Activated CD8-positive, alpha-beta memory T cell treated with anti-CD3 and anti-CD28 coated beads, Interleukin-2, amount 50 U/mL, for 1 hour (primary cell): ENCODE data around the gene ABHD12.

Source experiments
- DNase-seq: peaks from one replicate; pipeline ENCODE4 v3.0.0-alpha.2; 2020; ENCODE audit errors: extremely low read depth

ABHD12 gene

GRCh38 chr20:25289886-25290597 lies 100.6 kb downstream of the ABHD12 start:
- no peak for DNase-seq

- DNase-seq = no peak
Measured at GRCh38 chr20:25288291-25289181, 102.1 kb downstream of the ABHD12 start.

- DNase-seq = no peak
Measured at GRCh38 chr20:25287631-25288290, 102.9 kb downstream of the ABHD12 start.

- DNase-seq = no peak
Measured at GRCh38 chr20:25286917-25287316, 103.7 kb downstream of the ABHD12 start.

- no peak for DNase-seq
Measured at GRCh38 chr20:25285856-25286798, 104.5 kb downstream of the ABHD12 start.

- no peak for DNase-seq
Measured at GRCh38 chr20:25285091-25285647, 105.5 kb downstream of the ABHD12 start.

GRCh38 chr20:25284131-25284601 lies 106.5 kb downstream of the ABHD12 start:
- DNase-seq = no peak

GRCh38 chr20:25283221-25283951 lies 107.2 kb downstream of the ABHD12 start:
- no peak for DNase-seq

GRCh38 chr20:25282796-25283195 lies 107.8 kb downstream of the ABHD12 start:
- DNase-seq = no peak

GRCh38 chr20:25282034-25282781 lies 108.4 kb downstream of the ABHD12 start:
- no peak for DNase-seq

- no peak for DNase-seq
Measured at GRCh38 chr20:25281541-25281991, 109.1 kb downstream of the ABHD12 start.

GRCh38 chr20:25280574-25281535 lies 109.8 kb downstream of the ABHD12 start:
- no peak for DNase-seq

- no peak for DNase-seq
Measured at GRCh38 chr20:25280051-25280573, 110.5 kb downstream of the ABHD12 start.

- DNase-seq = no peak
Measured at GRCh38 chr20:25279403-25279802, 111.2 kb downstream of the ABHD12 start.

GRCh38 chr20:25278636-25279361 lies 111.8 kb downstream of the ABHD12 start:
- DNase-seq = no peak

GRCh38 chr20:25277941-25278521 lies 112.6 kb downstream of the ABHD12 start:
- DNase-seq = no peak
